PC-9 (cell line): ENCODE measurements around the gene AGAP1.

Experiments used
- EZH2 ChIP-seq: fragments of 200-600 bp; sonication (generic); IDR thresholded peaks from 2 replicates; pipeline ENCODE4 v1.8.0; 2017; ENCODE audit warnings: antibody characterized with exemption, low read depth
- TF ChIP-seq, protein P1 (sequence below): fragments of 200-600 bp; sonication (generic); conservative IDR thresholded peaks from 2 replicates; pipeline ENCODE4 v1.6.1; 2017; ENCODE audit warnings: mixed run types, antibody characterized with exemption, mild to moderate bottlenecking, moderate library complexity

DNA sequence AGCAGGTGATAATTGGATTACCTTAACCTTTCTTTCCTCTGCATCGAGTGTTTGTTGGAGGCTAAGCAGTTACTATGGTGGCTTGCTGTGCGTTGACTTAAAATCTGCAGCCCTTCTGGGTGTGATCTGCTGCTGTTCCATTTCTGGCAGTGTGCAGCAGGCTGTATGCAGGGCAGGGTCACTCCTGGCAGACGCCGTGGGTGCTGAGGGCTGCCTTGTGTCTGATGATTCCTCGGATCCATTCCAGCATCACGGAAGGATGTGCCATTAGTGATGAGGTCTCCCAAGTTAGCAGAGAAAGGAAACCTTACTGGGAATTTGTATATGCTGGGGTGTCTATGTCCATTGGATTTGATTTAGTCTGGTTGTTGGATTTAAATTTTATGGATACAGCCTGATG lies 310.8 kb downstream of the AGAP1 start:
- TF ChIP-seq, protein P1, sequence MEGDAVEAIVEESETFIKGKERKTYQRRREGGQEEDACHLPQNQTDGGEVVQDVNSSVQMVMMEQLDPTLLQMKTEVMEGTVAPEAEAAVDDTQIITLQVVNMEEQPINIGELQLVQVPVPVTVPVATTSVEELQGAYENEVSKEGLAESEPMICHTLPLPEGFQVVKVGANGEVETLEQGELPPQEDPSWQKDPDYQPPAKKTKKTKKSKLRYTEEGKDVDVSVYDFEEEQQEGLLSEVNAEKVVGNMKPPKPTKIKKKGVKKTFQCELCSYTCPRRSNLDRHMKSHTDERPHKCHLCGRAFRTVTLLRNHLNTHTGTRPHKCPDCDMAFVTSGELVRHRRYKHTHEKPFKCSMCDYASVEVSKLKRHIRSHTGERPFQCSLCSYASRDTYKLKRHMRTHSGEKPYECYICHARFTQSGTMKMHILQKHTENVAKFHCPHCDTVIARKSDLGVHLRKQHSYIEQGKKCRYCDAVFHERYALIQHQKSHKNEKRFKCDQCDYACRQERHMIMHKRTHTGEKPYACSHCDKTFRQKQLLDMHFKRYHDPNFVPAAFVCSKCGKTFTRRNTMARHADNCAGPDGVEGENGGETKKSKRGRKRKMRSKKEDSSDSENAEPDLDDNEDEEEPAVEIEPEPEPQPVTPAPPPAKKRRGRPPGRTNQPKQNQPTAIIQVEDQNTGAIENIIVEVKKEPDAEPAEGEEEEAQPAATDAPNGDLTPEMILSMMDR = no peak
- no peak for TF ChIP-seq EZH2
